OCI-LY7 (cell line): ENCODE results near the gene KRR1. TPM values are rescaled to one million over a fixed set of nuclear protein-coding genes. Genes with fewer than 3 reads are reported as not detected.

ENCODE experiments used
- BruUV-seq: library from RNA; stranded (reverse); fragments of 400-500 nt; replicated peaks from 2 replicates; lab custom pipeline; 2021; lab: Mats Ljungman, UMichigan
- CTCF ChIA-PET: fragments of 300-600 bp; sonication (Branson Sonifier 250); formaldehyde crosslinking; loops from one replicate; lab custom pipeline; 2022; ENCODE audit warnings: antibody characterized with exemption; ENCODE audit not compliant: unreplicated experiment; lab: Charles Lee
- POLR2A ChIA-PET: fragments of 300-600 bp; sonication (Branson Sonifier 250); formaldehyde crosslinking; loops from one replicate; lab custom pipeline; 2022; ENCODE audit warnings: antibody characterized with exemption; lab: Charles Lee
- DNase-seq: peaks from one replicate; pipeline ENCODE4 v3.0.0-alpha.2; 2015; ENCODE audit warnings: low spot score
- H2AFZ ChIP-seq: fragments of 200-600 bp; sonication (generic), shearing (Covaris generic); 2 replicates; pipeline ENCODE4 v1.6.1; 2014; ENCODE audit warnings: mild to moderate bottlenecking, antibody characterized with exemption, low read length, moderate library complexity
- H3K27ac ChIP-seq: fragments of 200-600 bp; sonication (generic); 2 replicates; pipeline ENCODE4 v1.5.1; 2014; ENCODE audit warnings: mixed run types, low read depth, mild to moderate bottlenecking, moderate library complexity, low read length, inconsistent platforms; ENCODE audit not compliant: poor library complexity, severe bottlenecking
- H3K36me3 ChIP-seq: fragments of 200-600 bp; sonication (generic); 2 replicates; pipeline ENCODE4 v1.6.1; 2014; ENCODE audit warnings: mild to moderate bottlenecking, antibody characterized with exemption, low read length, moderate library complexity, mixed read lengths; ENCODE audit not compliant: insufficient read depth
- H3K4me1 ChIP-seq: fragments of 200-600 bp; sonication (generic); 2 replicates; pipeline ENCODE4 v1.5.1; 2014; ENCODE audit warnings: mild to moderate bottlenecking, low read length; ENCODE audit not compliant: insufficient read depth, poor library complexity, severe bottlenecking
- H3K4me2 ChIP-seq: fragments of 200-600 bp; sonication (generic); 2 replicates; pipeline ENCODE4 v1.6.1; 2014; ENCODE audit warnings: mild to moderate bottlenecking, low read length
- H3K4me3 ChIP-seq: fragments of 200-600 bp; sonication (generic); 2 replicates; pipeline ENCODE4 v1.5.1; 2014; ENCODE audit warnings: mild to moderate bottlenecking, low read depth, low read length; ENCODE audit not compliant: poor library complexity, severe bottlenecking
- H3K79me2 ChIP-seq: fragments of 200-600 bp; sonication (generic); 2 replicates; pipeline ENCODE4 v1.6.1; 2016; ENCODE audit warnings: low read depth, mild to moderate bottlenecking, low read length, moderate library complexity, mixed read lengths; ENCODE audit not compliant: insufficient read depth
- H3K9me2 ChIP-seq: fragments of 200-600 bp; sonication (generic); 2 replicates; pipeline ENCODE4 v1.6.1; 2016; ENCODE audit warnings: mild to moderate bottlenecking, low read length, mixed read lengths; ENCODE audit not compliant: insufficient read depth
- H3K9me3 ChIP-seq: fragments of 200-600 bp; sonication (generic); 2 replicates; pipeline ENCODE4 v1.6.1; 2014; ENCODE audit warnings: mild to moderate bottlenecking, mixed run types, low read length, mixed read lengths
- H4K20me1 ChIP-seq: fragments of 200-600 bp; sonication (generic); 2 replicates; pipeline ENCODE4 v1.6.1; 2014; ENCODE audit warnings: mild to moderate bottlenecking, antibody characterized with exemption, low read length, moderate library complexity, mixed read lengths; ENCODE audit not compliant: insufficient read depth
- CTCF ChIP-seq: fragments of 200-600 bp; sonication (generic); conservative IDR thresholded peaks from 2 replicates; pipeline ENCODE4 v1.5.1; 2014; ENCODE audit warnings: mild to moderate bottlenecking, antibody characterized with exemption, low read length, moderate library complexity, mixed read lengths
- EZH2phosphoT487 ChIP-seq: fragments of 200-600 bp; sonication (generic); IDR thresholded peaks from 2 replicates; pipeline ENCODE4 v1.6.1; 2018; ENCODE audit warnings: low read depth, borderline replicate concordance, mild to moderate bottlenecking, mixed run types, antibody characterized with exemption, low read length, moderate library complexity, mixed read lengths
- intact Hi-C: fragments of 100-400 bp; cut with micrococcal nuclease; formaldehyde crosslinking; loops from one replicate; pipeline ENCODE4 v1.10.0; 2022; ENCODE audit not compliant: unreplicated experiment
- total RNA-seq, 2 experiments: library from RNA; depleted of rRNA in 1 of 2; stranded (reverse); fragments of >200 nt in 1 of 2; shearing (Covaris generic) in 1 of 2; gene quantifications; 2 replicates each; pipeline ENCODE4 v1.2.3, GENCODE V29; 2014 to 2022

The KRR1 gene
- total RNA-seq, 2 experiments from 2014 or later, result 44.0 to 78.0 TPM

- DNase-seq, result no peak
- Histone ChIP-seq H4K20me1 (no peaks in the 10 kb centered on the region), H3K9me3 (no peaks in the 10 kb centered on the region), H3K36me3 (no peaks in the 10 kb centered on the region), H3K4me3 (no peak overlapping the region), H3K4me2 (no peak overlapping the region), H3K79me2 (no peaks in the 10 kb centered on the region), H3K9me2 (no peaks in the 10 kb centered on the region), H3K4me1 (no peaks in the 10 kb centered on the region), H3K27ac (no peak overlapping the region), H2AFZ (no peak overlapping the region)
- no peak for TF ChIP-seq EZH2phosphoT487
- no peak for TF ChIP-seq CTCF
- intact Hi-C loops, result no loop called here
- POLR2A ChIA-PET, result interaction anchor here (0.6 to 1.2 kb wide), 4 partner anchors 10 to 490 kb away, joined by 3 read pairs; no protein-coding TSS in a partner anchor
- no TSS peak for BruUV-seq
- CTCF ChIA-PET, result no interaction called here
Measured at GRCh38 chr12:75558287-75558686, 46.9 kb upstream of the KRR1 start.

GRCh38 chr12:75556311-75556899, 45.0 kb upstream of the KRR1 start:
- Histone ChIP-seq H3K4me2 (no peak overlapping the region), H3K9me2 (no peaks in the 10 kb centered on the region), H3K79me2 (no peaks in the 10 kb centered on the region), H3K4me3 (no peak overlapping the region), H4K20me1 (no peaks in the 10 kb centered on the region), H3K4me1 (no peaks in the 10 kb centered on the region), H3K9me3 (no peaks in the 10 kb centered on the region), H3K36me3 (no peaks in the 10 kb centered on the region), H2AFZ (no peak overlapping the region), H3K27ac (no peak overlapping the region)
- TF ChIP-seq CTCF (no peak), EZH2phosphoT487 (no peak)
- intact Hi-C loops, result no loop called here
- CTCF ChIA-PET, result no interaction called here
- POLR2A ChIA-PET, result interaction anchor here (1.4 kb wide), 1 partner anchor 9 kb away, joined by 3 read pairs; no protein-coding TSS in a partner anchor
- DNase-seq, result no peak
- no TSS peak for BruUV-seq

- Histone ChIP-seq H3K4me1 (no peaks in the 10 kb centered on the region), H3K4me2 (no peak overlapping the region), H3K27ac (no peak overlapping the region), H3K4me3 (no peak overlapping the region), H4K20me1 (no peaks in the 10 kb centered on the region), H3K79me2 (no peaks in the 10 kb centered on the region), H2AFZ (no peak overlapping the region), H3K9me3 (no peaks in the 10 kb centered on the region), H3K36me3 (no peaks in the 10 kb centered on the region), H3K9me2 (no peaks in the 10 kb centered on the region)
- BruUV-seq, result no TSS peak
- ChIA-PET POLR2A (interaction anchor here (0.5 to 1.5 kb wide), 6 partner anchors 10 to 672 kb away, joined by 3 to 7 read pairs (median 4); no protein-coding TSS in a partner anchor), CTCF (interaction anchor here (1.1 kb wide), 1 partner anchor 27 kb away, joined by 3 read pairs; no protein-coding TSS in a partner anchor)
- no peak for DNase-seq
- no peak for TF ChIP-seq CTCF
- TF ChIP-seq EZH2phosphoT487, result no peak
- intact Hi-C loops, result no loop called here
Measured at GRCh38 chr12:75554556-75554880, 43.1 kb upstream of the KRR1 start.
